Measurements from ENCODE around the gene BHLHE41. TPM values are rescaled to one million over a fixed set of nuclear protein-coding genes. Genes with fewer than 3 reads are reported as not detected.

Gene BHLHE41
- total and polyA plus RNA-seq, 3 experiments from 2014 or later: not detected

Other genes starting within 250 kb of the BHLHE41 start
- gene RASSF8, start 166.4 kb downstream of the BHLHE41 start, total RNA-seq: under 1 TPM in 1 of 2 experiments, not detected in 1; 0.31 TPM
- gene RASSF8, start 166.4 kb downstream of the BHLHE41 start, polyA plus RNA-seq: not detected
- gene SSPN, start 70.5 kb upstream of the BHLHE41 start, total RNA-seq: not detected
- gene SSPN, start 70.5 kb upstream of the BHLHE41 start, polyA plus RNA-seq: not detected

Data from CD8-positive, alpha-beta memory T cell (primary cell).